Measurements from ENCODE around the gene AKT3.

AKT3 gene

GRCh38 chr1:243554686-243555085 is 295.4 kb downstream of the AKT3 start:
- DNase-seq (ENCODE audit: low read depth), result no peak

GRCh38 chr1:243553090-243553489 is 297.0 kb downstream of the AKT3 start:
- DNase-seq (ENCODE audit: low read depth), result no peak

DNA sequence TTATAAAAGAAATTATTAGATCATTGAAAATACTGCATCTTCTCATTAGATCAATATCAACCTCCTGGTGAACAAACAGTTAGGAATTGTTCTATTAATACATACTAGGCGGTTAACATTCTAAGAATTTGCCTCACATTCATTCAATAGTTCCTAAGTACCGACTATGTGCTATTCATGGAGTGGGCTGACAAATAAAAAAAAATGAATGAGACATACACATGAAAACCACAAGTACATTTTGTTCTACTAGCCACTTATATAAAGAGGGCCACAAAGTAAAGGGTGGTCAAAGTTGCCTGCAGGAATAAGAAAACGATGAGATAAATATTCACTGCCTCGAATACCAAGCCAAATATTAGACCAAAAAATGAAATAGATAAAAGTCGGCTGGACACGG is 299.8 kb downstream of the AKT3 start:
- DNase-seq (ENCODE audit: low read depth), result no peak

DNA sequence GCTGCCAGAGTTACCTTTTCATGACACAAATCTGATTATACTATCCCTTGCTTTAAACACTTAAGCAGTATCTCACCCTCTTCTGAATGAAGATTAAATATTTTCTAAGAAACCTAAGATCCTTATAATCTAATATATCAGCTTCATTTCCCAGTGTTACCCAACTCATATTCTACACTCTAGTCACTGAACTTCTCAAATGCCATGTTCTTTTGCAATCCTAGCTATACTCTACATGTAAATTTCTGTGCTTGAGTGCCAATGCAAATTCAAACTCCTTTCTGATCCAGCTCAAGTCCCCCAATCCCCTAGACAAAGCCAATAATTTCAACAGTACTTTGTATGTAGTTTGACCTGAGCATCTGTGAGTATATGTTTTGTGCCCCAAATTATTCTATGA is 300.3 kb downstream of the AKT3 start:
- no peak for DNase-seq (ENCODE audit: low read depth)

GRCh38 chr1:243549108-243549507 is 300.9 kb downstream of the AKT3 start:
- no peak for DNase-seq (ENCODE audit: low read depth)

DNA sequence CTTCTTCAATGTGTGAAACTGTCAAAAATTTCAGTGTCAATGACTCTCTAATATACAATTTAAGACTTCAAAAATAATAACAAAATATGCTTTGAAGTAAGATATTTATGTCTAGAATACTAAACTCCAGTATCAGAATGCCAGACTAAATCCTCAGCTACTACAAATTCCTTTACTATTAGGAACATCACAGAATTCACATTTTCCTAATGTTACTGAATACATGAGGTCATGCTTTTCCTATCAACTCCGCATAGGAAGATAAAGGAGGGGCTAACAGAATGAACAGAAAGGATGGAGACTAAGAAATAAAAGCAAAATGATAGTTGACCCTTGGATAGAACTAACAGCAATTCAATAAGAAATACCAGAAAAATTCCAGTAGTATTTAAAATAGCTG is 301.5 kb downstream of the AKT3 start:
- no peak for DNase-seq (ENCODE audit: low read depth)

DNA sequence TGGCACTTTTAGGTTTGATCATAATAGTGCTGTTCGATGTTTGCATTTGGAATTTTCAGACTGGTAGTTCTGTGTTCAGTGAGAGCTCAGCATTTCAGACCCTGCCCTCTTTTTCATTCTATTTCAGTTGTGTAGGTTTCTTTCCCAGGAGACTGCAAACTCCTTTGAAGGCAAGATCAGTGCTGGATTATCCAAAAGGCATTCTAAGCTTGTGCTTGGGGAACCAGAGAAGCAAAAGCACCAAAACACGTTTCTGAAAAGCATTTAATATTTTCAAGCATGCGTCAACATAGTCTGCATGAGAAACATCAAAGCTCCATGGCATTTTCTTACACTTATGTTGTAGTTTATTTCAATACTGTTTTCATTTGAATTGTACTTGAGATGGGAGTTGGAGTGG is 302.2 kb downstream of the AKT3 start:
- DNase-seq (ENCODE audit: low read depth), result no peak

GRCh38 chr1:243546457-243546856 is 303.6 kb downstream of the AKT3 start:
- DNase-seq (ENCODE audit: low read depth), result no peak

DNA sequence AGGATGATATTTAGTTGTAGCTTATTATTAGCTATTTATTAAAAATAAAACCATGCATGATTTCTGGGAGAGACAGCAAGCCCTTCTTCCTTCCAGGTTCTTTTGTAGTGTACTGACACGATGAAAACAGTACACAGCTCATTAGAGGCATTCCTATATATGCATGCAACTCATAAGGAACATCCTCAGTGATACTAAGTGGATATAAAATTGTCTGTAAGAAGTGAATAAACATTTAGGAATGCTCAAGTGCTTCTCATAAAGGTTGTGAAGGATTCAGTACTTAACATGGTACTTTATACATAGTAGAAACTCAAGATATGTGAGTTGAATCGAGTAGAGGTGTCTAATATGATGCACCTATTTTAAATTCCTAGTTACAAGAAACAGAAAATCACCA is 306.5 kb downstream of the AKT3 start:
- no peak for DNase-seq (ENCODE audit: low read depth)

DNA sequence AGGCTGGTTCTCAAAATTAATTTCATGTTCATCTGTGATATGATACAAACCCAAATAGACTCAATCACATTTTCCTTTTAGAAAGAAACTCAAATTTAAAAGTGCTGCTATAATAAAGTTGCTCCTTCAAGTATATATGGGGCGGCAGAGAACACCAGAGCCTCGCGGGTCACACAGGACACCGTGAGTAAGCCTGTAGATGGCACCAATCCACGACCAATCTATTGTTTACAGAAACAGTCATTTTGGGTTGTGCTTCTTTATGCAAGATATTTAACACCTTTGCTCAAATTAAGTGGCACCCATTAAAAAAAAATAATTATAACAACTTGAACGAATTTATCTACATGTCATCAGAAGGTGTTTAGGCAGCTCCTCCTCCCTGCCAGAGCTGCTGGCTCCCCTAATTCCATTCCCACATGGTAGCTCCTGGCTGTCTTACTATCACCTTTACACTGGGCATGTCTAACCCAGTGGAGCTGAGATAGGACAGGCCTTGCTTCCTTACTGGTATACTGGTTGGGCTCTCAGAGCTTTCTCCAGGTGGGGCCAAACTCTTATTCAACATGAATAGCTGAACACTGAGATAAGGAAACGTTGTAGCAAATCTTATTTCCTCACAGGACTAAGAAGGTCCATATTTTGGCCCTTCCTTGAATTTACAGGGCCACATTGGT is 307.2 kb downstream of the AKT3 start:
- no peak for DNase-seq (ENCODE audit: low read depth)

GRCh38 chr1:243539636-243540035 is 310.4 kb downstream of the AKT3 start:
- no peak for DNase-seq (ENCODE audit: low read depth)

DNA sequence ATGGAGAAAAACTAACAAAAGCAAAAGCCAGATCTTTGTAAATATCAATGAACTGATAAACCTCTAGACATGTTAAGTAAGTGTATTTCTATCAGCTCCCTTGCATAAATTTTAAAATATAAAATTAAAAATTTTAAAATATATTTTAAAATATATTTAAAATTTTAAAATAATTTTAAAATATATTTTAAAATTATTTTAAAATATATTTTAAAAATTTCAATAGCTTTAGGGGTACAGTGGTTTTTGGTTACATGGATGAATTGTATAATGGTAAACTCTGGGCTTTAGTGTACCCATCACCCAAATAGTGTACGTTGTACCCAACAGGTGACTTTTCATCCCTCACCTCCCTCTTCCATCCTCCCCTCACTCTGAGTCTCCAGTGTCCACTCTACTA is 315.0 kb downstream of the AKT3 start:
- no peak for DNase-seq (ENCODE audit: low read depth)

DNA sequence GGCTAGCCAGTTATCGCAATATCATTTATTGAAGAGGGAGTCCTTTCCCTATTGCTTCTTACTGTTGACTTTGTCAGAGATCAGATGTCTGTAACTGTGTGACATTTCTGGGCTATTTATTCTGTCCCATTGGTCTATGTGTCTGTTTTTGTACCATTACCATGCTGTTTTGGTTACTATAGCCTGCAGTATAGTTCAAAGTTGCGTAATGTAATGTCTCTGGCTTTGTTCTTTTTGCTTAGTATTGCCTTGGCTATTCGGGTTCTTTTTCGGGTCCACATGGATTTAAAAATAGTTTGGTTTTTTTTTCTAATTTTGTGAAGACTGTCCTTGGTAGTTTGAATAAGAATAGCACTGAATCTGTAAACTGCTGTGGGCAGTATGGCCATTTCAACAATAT is 320.5 kb downstream of the AKT3 start:
- DNase-seq (ENCODE audit: low read depth), result no peak

DNA sequence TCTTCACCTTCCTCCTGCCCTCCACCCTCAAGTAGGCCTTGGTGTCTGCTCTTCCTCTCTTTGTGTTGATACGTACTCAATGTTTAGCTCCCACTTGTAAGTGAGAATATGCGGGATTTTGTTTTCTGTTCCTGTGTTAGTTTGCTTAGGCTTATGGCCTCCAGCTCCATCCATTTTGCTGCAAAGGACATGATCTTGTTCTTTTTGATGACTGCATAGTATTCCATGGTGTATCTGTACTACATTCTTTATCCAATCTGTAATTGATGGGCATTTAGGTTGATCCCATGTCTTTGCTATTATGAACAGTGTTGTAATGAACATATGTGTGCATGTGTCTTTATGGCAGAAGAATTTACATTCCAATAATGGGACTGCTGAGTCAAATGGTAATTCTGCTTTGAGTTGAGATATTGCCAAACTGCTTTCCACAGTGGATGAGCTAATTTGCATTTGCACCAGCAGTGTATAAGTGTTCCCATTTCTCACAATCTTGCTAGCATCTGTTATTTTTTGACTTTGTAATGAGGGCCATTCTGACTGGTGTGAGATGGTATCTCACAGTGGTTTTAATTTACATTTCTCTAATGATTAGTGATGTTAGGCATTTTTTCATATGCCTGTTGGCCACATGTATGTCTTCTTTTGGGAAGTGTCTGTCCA is 321.5 kb downstream of the AKT3 start:
- no peak for DNase-seq (ENCODE audit: low read depth)

DNA sequence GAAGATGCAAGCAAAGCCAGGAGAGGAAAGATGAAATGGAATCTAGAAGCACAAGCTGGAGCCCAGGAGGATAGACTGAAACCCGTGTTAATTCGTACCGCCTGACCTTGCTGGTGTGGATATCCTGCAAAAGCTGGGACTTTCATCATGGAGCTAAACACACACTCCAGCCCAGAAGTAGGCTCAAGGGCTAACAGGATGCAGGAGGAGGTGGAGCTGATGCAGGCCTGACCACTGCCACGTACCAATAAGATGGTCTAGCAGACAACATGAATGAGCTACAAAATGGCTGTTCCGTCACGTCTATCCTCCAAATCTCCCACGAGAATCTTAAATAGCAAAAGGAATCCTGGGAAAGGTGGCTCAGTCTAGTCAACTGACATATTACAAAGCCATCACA is 323.9 kb downstream of the AKT3 start:
- DNase-seq (ENCODE audit: low read depth), result no peak

DNA sequence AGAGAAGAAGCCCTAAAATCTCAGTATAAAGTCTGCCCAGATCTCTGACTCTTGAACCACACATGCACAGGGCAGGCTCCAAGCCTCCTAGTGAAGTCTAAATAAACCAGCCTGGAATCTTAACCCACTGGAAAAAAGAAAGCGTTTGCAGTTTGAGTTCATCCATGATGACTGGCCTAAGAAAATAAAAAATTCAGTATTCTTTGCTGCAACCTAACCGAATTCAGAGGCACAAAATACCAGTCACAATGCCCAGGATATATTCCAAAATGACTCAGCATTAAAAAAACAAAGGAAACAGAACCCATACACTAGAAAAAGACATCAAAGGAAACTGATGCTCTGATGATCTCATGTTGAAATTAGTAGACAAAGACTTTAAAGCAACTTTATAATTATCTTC is 325.0 kb downstream of the AKT3 start:
- DNase-seq (ENCODE audit: low read depth), result no peak

GRCh38 chr1:243523766-243524165 is 326.3 kb downstream of the AKT3 start:
- DNase-seq (ENCODE audit: low read depth), result no peak

GRCh38 chr1:243520831-243521230 is 329.2 kb downstream of the AKT3 start:
- no peak for DNase-seq (ENCODE audit: low read depth)

- DNase-seq (ENCODE audit: low read depth), result no peak
Observed at GRCh38 chr1:243514927-243515326, 335.1 kb downstream of the AKT3 start.

GRCh38 chr1:243513726-243514491 is 336.1 kb downstream of the AKT3 start:
- DNase-seq (ENCODE audit: low read depth), result no peak

DNA sequence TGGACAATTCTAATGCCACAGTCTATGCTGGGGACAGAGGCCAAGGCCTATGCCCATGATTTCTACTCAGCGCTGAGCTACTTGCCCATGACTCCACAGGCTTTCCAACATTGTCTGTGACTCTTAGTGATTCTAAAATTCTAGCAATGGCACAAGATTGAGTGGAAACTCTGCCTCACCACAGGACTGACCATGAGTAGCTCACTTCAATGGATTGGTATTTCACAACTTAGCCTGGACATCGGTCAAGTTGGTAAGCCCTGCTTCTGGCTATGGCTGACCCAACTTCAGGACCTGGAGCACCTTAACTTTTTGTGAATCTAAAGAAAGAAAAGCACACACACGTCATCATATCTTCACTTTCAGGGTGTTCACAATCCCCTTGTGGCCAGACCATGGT is 339.1 kb downstream of the AKT3 start:
- no peak for DNase-seq (ENCODE audit: low read depth)

DNA sequence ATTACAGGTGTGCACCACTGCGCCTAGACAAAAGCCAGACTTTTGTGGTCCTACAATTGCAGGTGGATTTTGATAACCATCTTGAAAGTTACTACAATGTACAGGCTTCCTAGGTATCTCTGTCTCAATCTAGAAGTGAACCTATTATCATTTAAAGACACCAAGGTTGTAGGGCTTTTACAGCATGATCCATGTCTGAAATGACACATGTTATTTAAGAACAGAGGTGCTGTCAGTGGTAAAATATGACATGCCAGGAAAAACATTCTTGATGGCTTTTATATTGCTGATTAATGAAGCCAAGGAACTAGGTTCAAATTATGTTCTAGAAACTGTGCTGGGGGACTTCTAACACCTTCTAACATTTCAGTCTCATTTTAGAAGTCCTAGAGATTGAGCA is 341.1 kb downstream of the AKT3 start:
- no peak for DNase-seq (ENCODE audit: low read depth)

GRCh38 chr1:243508303-243508713 is 341.7 kb downstream of the AKT3 start:
- DNase-seq (ENCODE audit: low read depth), result no peak
